AG10803 (cell line): ENCODE measurements around the gene ACBD7.

Source experiments
- DNase-seq: peaks from one replicate; pipeline ENCODE4 v3.0.0; 2010; ENCODE audit warnings: low read depth
- H3K4me3 ChIP-seq: 2 replicates; pipeline ENCODE4 v1.5.1; 2011; ENCODE audit warnings: mild to moderate bottlenecking, low read length, control low read depth
- TF ChIP-seq, protein P1 (sequence below): conservative IDR thresholded peaks from 2 replicates; pipeline ENCODE4 v1.5.1; 2011; ENCODE audit warnings: mild to moderate bottlenecking, low read length, control low read depth, inconsistent platforms

The ACBD7 gene

DNA sequence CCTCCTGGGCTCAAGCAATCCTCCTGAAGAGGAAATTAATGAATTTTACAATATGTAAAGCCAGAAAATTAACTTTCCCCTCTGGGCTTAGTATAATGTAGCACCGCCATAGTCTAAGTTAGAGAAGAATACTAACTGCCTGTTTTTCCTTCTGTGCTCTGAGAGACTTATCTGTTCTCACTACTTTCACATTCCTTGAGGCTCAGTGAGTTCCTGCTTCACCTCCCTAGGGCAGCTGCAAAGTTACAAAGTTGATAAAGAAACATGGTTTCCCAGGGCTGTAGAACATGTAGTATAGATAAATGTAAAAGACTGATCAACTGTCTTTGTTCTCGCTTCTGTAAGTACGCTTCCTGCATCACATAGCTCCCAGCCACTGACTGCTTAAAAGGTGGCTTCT lies 60.8 kb downstream of the ACBD7 start:
- DNase-seq = no peak
- H3K4me3 ChIP-seq = no peak overlapping the region
- TF ChIP-seq, protein P1, sequence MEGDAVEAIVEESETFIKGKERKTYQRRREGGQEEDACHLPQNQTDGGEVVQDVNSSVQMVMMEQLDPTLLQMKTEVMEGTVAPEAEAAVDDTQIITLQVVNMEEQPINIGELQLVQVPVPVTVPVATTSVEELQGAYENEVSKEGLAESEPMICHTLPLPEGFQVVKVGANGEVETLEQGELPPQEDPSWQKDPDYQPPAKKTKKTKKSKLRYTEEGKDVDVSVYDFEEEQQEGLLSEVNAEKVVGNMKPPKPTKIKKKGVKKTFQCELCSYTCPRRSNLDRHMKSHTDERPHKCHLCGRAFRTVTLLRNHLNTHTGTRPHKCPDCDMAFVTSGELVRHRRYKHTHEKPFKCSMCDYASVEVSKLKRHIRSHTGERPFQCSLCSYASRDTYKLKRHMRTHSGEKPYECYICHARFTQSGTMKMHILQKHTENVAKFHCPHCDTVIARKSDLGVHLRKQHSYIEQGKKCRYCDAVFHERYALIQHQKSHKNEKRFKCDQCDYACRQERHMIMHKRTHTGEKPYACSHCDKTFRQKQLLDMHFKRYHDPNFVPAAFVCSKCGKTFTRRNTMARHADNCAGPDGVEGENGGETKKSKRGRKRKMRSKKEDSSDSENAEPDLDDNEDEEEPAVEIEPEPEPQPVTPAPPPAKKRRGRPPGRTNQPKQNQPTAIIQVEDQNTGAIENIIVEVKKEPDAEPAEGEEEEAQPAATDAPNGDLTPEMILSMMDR = no peak
